Measurements from ENCODE around the gene PEX26. TPM values are rescaled to one million over a fixed set of nuclear protein-coding genes. Genes with fewer than 3 reads are reported as not detected.

PEX26 gene
- total RNA-seq, 2 donors from 2014 or later, result 11.9 to 57.0 TPM

- no peaks in the 10 kb centered on the region for H3K36me3 ChIP-seq (replicated peaks in 1 of 2; ENCODE audit: insufficient read depth in 1 of 2, low read depth in 2 of 2)
- H3K9me3 ChIP-seq, result no peaks in the 10 kb centered on the region
- H3K27me3 ChIP-seq, result no peaks in the 10 kb centered on the region
- 80 to 85% methylated on average over 6 of the region's 6 CpGs for WGBS, 2 donors
- H3K4me1 ChIP-seq, result peaks cover 23% of the 10 kb centered on the region
- no peak overlapping the region for H3K27ac ChIP-seq
- TF ChIP-seq POLR2A (IDR thresholded peaks at IDR 0.05), result no peak
- no peak overlapping the region for H3K4me3 ChIP-seq
- intact Hi-C loops (cut with DNase I), result no loop called here
- no peak for ATAC-seq
- no peak for DNase-seq
Measured at GRCh38 chr22:18042685-18043084, 35.1 kb upstream of the PEX26 start.

DNA sequence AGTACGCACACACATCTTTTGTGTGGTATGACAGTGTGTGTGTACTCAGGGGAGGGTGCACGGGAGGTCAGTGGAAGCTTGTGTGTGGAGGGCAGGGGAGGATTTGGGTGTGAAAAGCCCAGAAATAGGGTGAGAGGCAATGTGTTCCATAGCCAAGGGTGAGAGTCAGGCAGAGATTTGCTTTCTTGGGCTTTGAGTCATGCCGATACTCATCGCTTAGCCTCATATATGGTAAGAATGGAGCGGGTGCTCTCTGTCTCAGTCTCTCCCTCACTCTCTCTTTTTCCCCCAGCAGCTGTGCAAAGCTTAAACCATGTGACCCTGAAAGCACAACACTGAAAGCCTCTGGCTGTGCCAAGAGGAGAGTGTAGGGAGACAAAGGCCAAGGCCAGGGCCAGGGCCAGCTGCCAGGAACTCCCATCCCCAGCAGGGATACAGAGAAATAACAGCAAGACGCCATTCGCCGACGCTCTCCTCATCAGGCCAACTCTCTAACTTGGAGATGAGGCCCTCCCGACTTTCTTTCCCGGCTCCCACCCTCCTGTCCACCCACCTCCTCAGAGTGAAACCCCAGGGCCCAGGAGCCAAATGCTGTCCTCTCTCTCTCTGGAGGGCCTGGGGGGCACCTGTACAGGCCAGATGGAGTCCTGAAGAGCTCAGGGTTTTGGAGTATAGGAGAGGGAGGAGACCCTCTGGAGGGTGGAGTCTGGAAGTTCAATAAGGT lies 33.1 kb upstream of the PEX26 start:
- Histone ChIP-seq H3K36me3 (replicated peaks in 1 of 2; ENCODE audit: insufficient read depth in 1 of 2, low read depth in 2 of 2) (no peaks in the 10 kb centered on the region), H3K27me3 (no peaks in the 10 kb centered on the region), H3K27ac (peak overlapping the region; percentile 1 to 77 (median 58)), H3K9me3 (no peaks in the 10 kb centered on the region), H3K4me1 (peaks cover 23% of the 10 kb centered on the region), H3K4me3 (no peak overlapping the region)
- peak; percentile 94 for ATAC-seq
- peak; percentile 79 to 85 (median 84) for DNase-seq
- TF ChIP-seq POLR2A (IDR thresholded peaks at IDR 0.05), result peak in 2 of 3 donors; percentile 11 to 27
- TF ChIP-seq, protein P1, sequence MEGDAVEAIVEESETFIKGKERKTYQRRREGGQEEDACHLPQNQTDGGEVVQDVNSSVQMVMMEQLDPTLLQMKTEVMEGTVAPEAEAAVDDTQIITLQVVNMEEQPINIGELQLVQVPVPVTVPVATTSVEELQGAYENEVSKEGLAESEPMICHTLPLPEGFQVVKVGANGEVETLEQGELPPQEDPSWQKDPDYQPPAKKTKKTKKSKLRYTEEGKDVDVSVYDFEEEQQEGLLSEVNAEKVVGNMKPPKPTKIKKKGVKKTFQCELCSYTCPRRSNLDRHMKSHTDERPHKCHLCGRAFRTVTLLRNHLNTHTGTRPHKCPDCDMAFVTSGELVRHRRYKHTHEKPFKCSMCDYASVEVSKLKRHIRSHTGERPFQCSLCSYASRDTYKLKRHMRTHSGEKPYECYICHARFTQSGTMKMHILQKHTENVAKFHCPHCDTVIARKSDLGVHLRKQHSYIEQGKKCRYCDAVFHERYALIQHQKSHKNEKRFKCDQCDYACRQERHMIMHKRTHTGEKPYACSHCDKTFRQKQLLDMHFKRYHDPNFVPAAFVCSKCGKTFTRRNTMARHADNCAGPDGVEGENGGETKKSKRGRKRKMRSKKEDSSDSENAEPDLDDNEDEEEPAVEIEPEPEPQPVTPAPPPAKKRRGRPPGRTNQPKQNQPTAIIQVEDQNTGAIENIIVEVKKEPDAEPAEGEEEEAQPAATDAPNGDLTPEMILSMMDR (IDR thresholded peaks at IDR 0.05), result no peak
- WGBS, 2 donors, result 19% methylated on average over 10 to 11 of the region's 11 CpGs
- intact Hi-C loops (cut with DNase I), result no loop called here

DNA sequence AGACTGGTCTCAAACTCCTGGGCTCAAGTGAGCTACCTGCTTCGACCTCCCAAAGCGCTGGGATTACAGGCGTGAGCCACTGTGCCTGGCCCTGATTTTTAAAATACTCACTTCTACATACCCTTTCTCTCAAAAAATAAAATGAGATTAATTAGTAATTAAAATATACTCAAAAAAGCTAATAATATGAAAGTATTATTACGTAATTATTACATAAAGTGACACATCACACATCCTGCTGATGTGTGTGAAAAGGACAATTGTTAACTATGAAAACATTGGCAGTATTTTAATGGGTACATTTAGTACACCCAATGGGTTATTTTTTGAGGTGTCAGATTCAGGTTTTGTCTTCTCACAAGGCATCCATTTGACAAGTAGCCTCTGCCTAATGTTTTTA lies 32.0 kb upstream of the PEX26 start:
- Histone ChIP-seq H3K27ac (no peak overlapping the region), H3K27me3 (no peaks in the 10 kb centered on the region), H3K36me3 (replicated peaks in 1 of 2; ENCODE audit: insufficient read depth in 1 of 2, low read depth in 2 of 2) (no peaks in the 10 kb centered on the region), H3K4me1 (peaks cover 23% of the 10 kb centered on the region), H3K9me3 (no peaks in the 10 kb centered on the region), H3K4me3 (no peak overlapping the region)
- TF ChIP-seq, protein P1 (IDR thresholded peaks at IDR 0.05), result no peak
- TF ChIP-seq POLR2A (IDR thresholded peaks at IDR 0.05), result no peak
- no peak for ATAC-seq
- no peak for DNase-seq
- 97 to 98% methylated on average over 4 of the region's 4 CpGs for WGBS, 2 donors
- intact Hi-C loops (cut with DNase I), result no loop called here

DNA sequence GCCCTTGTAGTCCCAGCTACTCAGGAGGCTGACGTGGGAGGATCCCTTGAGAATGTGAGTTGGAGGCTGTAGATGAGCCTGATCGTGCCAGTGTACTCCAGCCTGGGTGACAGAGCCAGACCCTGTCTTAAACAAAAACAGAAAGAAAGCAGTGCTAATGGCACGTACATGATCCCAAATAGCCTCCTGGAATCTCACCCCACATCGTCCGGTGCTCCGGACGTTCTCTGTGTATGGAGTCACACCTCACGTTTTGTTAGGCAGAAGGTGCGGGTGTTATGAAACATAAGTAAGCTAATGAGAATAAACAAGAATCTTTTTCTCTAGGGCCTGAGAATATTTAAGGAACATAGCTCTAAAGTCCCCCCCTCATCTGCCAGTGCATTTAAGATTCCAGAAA lies 29.7 kb upstream of the PEX26 start:
- H3K27ac ChIP-seq, result no peak overlapping the region
- WGBS, 2 donors, result 89 to 92% methylated on average over 9 of the region's 9 CpGs
- intact Hi-C loops (cut with DNase I), result no loop called here
- no peaks in the 10 kb centered on the region for H3K36me3 ChIP-seq (replicated peaks in 1 of 2; ENCODE audit: insufficient read depth in 1 of 2, low read depth in 2 of 2)
- TF ChIP-seq, protein P1 (IDR thresholded peaks at IDR 0.05), result no peak
- TF ChIP-seq POLR2A (IDR thresholded peaks at IDR 0.05), result no peak
- DNase-seq (no peak), ATAC-seq (no peak)
- H3K4me3 ChIP-seq, result no peak overlapping the region
- no peaks in the 10 kb centered on the region for H3K9me3 ChIP-seq
- H3K27me3 ChIP-seq, result no peaks in the 10 kb centered on the region
- peaks cover 23% of the 10 kb centered on the region for H3K4me1 ChIP-seq

- WGBS, 2 donors, result 69 to 89% methylated on average over 28 to 29 of the region's 29 CpGs
- no peaks in the 10 kb centered on the region for H3K9me3 ChIP-seq
- TF ChIP-seq, protein P1 (IDR thresholded peaks at IDR 0.05), result no peak
- TF ChIP-seq POLR2A (IDR thresholded peaks at IDR 0.05), result no peak
- no peaks in the 10 kb centered on the region for H3K36me3 ChIP-seq (replicated peaks in 1 of 2; ENCODE audit: insufficient read depth in 1 of 2, low read depth in 2 of 2)
- no peak overlapping the region for H3K4me3 ChIP-seq
- no peaks in the 10 kb centered on the region for H3K27me3 ChIP-seq
- peaks cover 19% of the 10 kb centered on the region for H3K4me1 ChIP-seq
- intact Hi-C loops (cut with DNase I), result no loop called here
- ATAC-seq, result no peak
- DNase-seq, result no peak
- H3K27ac ChIP-seq, result no peak overlapping the region
Measured at GRCh38 chr22:18048441-18048898, 29.3 kb upstream of the PEX26 start.
